HCT116 (cell line): ENCODE measurements around the gene RPS17. TPM values are rescaled to one million over a fixed set of nuclear protein-coding genes. Genes with fewer than 3 reads are reported as not detected.
A peak's percentile ranks its signal among the peaks of the same experiment; 100 is the strongest.

ENCODE experiments used
- ATAC-seq: fragments of 200-7000 bp; cut with Tn5 transposase; 2 replicates; pipeline ENCODE4 v1.9.1; 2020; ENCODE audit warnings: mild to moderate bottlenecking, moderate library complexity
- BruUV-seq: library from RNA; stranded (reverse); fragments of 400-500 nt; replicated peaks from 2 replicates; lab custom pipeline; 2021; lab: Mats Ljungman, UMichigan
- CTCF ChIA-PET: fragments of 300-600 bp; sonication (Branson Sonifier 250); formaldehyde crosslinking; loops from one replicate; lab custom pipeline; 2021; ENCODE audit warnings: antibody characterized with exemption; lab: Charles Lee
- POLR2A ChIA-PET: fragments of 300-600, 350-600 bp; sonication (Branson Sonifier 250); formaldehyde crosslinking; loops from one replicate; lab custom pipeline; 2021; ENCODE audit warnings: antibody characterized with exemption; lab: Charles Lee
- RAD21 ChIA-PET, 2 experiments: fragments of 300-600 bp; sonication (Branson Sonifier 250); formaldehyde crosslinking; loops; one replicate each; lab custom pipeline; 2023; ENCODE audit warnings: low total read pairs in 2 of 2; ENCODE audit not compliant: uncharacterized antibody in 2 of 2, unreplicated experiment in 2 of 2, low non-redundant PET in 1 of 2; lab: Charles Lee
- DNase-seq: peaks from one replicate; pipeline ENCODE4 v3.0.0-alpha.2; 2010; ENCODE audit warnings: low read depth, low spot score
- H2AFZ ChIP-seq: fragments of 200-600 bp; shearing (Covaris generic), sonication (generic); 2 replicates; pipeline ENCODE4 v1.6.1; 2017; ENCODE audit warnings: low read depth, mixed run types, mixed read lengths, antibody characterized with exemption, low read length; ENCODE audit not compliant: poor library complexity, severe bottlenecking
- H3K27ac ChIP-seq: 2 replicates; pipeline ENCODE4 v1.5.1; 2012; ENCODE audit warnings: low read depth, low read length
- H3K27me3 ChIP-seq: fragments of 200-600 bp; sonication (generic); 2 replicates; pipeline ENCODE4 v1.6.1; 2016; ENCODE audit warnings: mixed run types, low read length, mixed read lengths; ENCODE audit not compliant: insufficient read depth
- H3K36me3 ChIP-seq, 2 experiments: fragments of 200-500 bp in 1 of 2; fragments of 200-600 bp in 1 of 2; sonication (Bioruptor generic) in 1 of 2; sonication (generic) in 1 of 2; 2 replicates each; pipeline versions ENCODE4 v1.5.1 to v1.6.1; 2014 to 2016; ENCODE audit warnings: low read length in 2 of 2, inconsistent platforms in 1 of 2, mixed read lengths in 1 of 2, mixed run types in 1 of 2; ENCODE audit not compliant: insufficient read depth in 2 of 2, control insufficient read depth in 1 of 2
- H3K4me1 ChIP-seq, 2 experiments: fragments of 200-600 bp in 1 of 2; sonication (generic) in 1 of 2; 2 replicates each; pipeline versions ENCODE4 v1.5.1 to v1.6.1; 2012 to 2017; ENCODE audit warnings: low read length in 2 of 2, inconsistent platforms in 1 of 2, mild to moderate bottlenecking in 1 of 2, mixed read lengths in 1 of 2, mixed run types in 1 of 2, moderate library complexity in 1 of 2; ENCODE audit not compliant: insufficient read depth in 2 of 2, control insufficient read depth in 1 of 2
- H3K4me2 ChIP-seq: fragments of 200-600 bp; sonication (generic); 2 replicates; pipeline ENCODE4 v1.6.1; 2017; ENCODE audit warnings: mixed run types, low read length, mixed read lengths
- H3K4me3 ChIP-seq, 2 experiments: fragments of 200-600 bp in 1 of 2; sonication (generic) in 1 of 2; replicated peaks in 1 of 2; 2 replicates each; pipeline ENCODE4 v1.5.1; 2011 to 2016; ENCODE audit warnings: low read length in 2 of 2, control low read depth in 1 of 2, low read depth in 1 of 2, mild to moderate bottlenecking in 1 of 2, mixed read lengths in 1 of 2, mixed run types in 1 of 2
- H3K79me2 ChIP-seq: fragments of 200-600 bp; sonication (generic); 2 replicates; pipeline ENCODE4 v1.6.1; 2017; ENCODE audit warnings: mild to moderate bottlenecking, mixed run types, low read length, moderate library complexity, mixed read lengths; ENCODE audit not compliant: insufficient read depth
- H3K9ac ChIP-seq: fragments of 200-600 bp; sonication (generic); 2 replicates; pipeline ENCODE4 v1.6.1; 2016; ENCODE audit warnings: low read length, mixed read lengths
- H3K9me2 ChIP-seq: fragments of 200-600 bp; sonication (generic), shearing (Covaris generic); 2 replicates; pipeline ENCODE4 v1.6.1; 2017; ENCODE audit warnings: mixed run types, mild to moderate bottlenecking, moderate library complexity; ENCODE audit not compliant: insufficient read depth
- H3K9me3 ChIP-seq, 2 experiments: fragments of 200-500 bp in 1 of 2; fragments of 200-600 bp in 1 of 2; sonication (Bioruptor generic) in 1 of 2; sonication (generic) in 1 of 2; 2 replicates each; pipeline ENCODE4 v1.6.1; 2014 to 2017; ENCODE audit warnings: low read length in 2 of 2, mixed read lengths in 2 of 2, inconsistent platforms in 1 of 2, low read depth in 1 of 2, mild to moderate bottlenecking in 1 of 2, mixed run types in 1 of 2, moderate library complexity in 1 of 2; ENCODE audit not compliant: control insufficient read depth in 1 of 2, insufficient read depth in 1 of 2
- H4K20me1 ChIP-seq: fragments of 200-600 bp; sonication (generic), shearing (Covaris generic); 2 replicates; pipeline ENCODE4 v1.6.1; 2017; ENCODE audit warnings: mixed run types, mild to moderate bottlenecking, moderate library complexity; ENCODE audit not compliant: insufficient read depth
- ELF1 ChIP-seq: IDR thresholded peaks from 2 replicates; pipeline ENCODE4 v1.6.1; 2012; ENCODE audit warnings: low read depth, borderline replicate concordance
- EZH2 ChIP-seq: fragments of 200-600 bp; sonication (generic); IDR thresholded peaks from 2 replicates; pipeline ENCODE4 v1.6.1; 2017; ENCODE audit warnings: antibody characterized with exemption, mixed run types
- JUND ChIP-seq: IDR thresholded peaks from 2 replicates; pipeline ENCODE4 v1.6.1; 2012
- POLR2A ChIP-seq: IDR thresholded peaks from 2 replicates; pipeline ENCODE4 v1.7.0; 2011; ENCODE audit warnings: borderline replicate concordance; ENCODE audit not compliant: insufficient read depth, insufficient read length; ENCODE audit errors: extremely low read depth
- POLR2AphosphoS5 ChIP-seq: IDR thresholded peaks from 2 replicates; pipeline ENCODE4 v1.6.1; 2011; ENCODE audit warnings: mild to moderate bottlenecking, low read depth, low read length, moderate library complexity
- RAD21 ChIP-seq: IDR thresholded peaks from 2 replicates; pipeline ENCODE4 v1.6.1; 2012; ENCODE audit warnings: low read depth, mild to moderate bottlenecking
- SIN3A ChIP-seq: IDR thresholded peaks from 2 replicates; pipeline ENCODE4 v1.6.1; 2012; ENCODE audit warnings: low read depth
- TCF7L2 ChIP-seq: IDR thresholded peaks from 2 replicates; pipeline ENCODE4 v1.7.0; 2011; ENCODE audit warnings: borderline replicate concordance, inconsistent platforms; ENCODE audit not compliant: insufficient read depth, insufficient read length; ENCODE audit errors: extremely low read depth
- YY1 ChIP-seq: IDR thresholded peaks from 2 replicates; pipeline ENCODE4 v1.6.1; 2011; ENCODE audit warnings: low read length, low read depth, moderate library complexity, mild to moderate bottlenecking; ENCODE audit not compliant: insufficient replicate concordance; ENCODE audit errors: extremely low read depth
- ZFX ChIP-seq: fragments of 450-650 bp; IDR thresholded peaks from 2 replicates; pipeline ENCODE4 v1.6.1; 2017
- ZNF274 ChIP-seq: fragments of 200-500 bp; sonication (Bioruptor generic); IDR thresholded peaks from 2 replicates; pipeline ENCODE4 v1.6.1; 2014; ENCODE audit warnings: mild to moderate bottlenecking, low read depth, low read length, inconsistent platforms
- intact Hi-C: fragments of 100-400 bp; cut with micrococcal nuclease; formaldehyde crosslinking; loops from 2 replicates; pipeline ENCODE4 v1.10.0; 2022
- total RNA-seq: library from RNA; stranded (reverse); gene quantifications from one replicate; pipeline ENCODE4 v1.2.1, GENCODE V29; 2021; ENCODE audit not compliant: unreplicated experiment
- TF ChIP-seq, protein P1 (sequence below): IDR thresholded peaks from 2 replicates; pipeline ENCODE4 v1.6.1; 2011; ENCODE audit warnings: mild to moderate bottlenecking, low read length, moderate library complexity; ENCODE audit not compliant: insufficient replicate concordance; ENCODE audit errors: extremely low read depth
- TF ChIP-seq, protein P2 (sequence below), 3 experiments: fragments of 200-600 bp in 1 of 3; sonication (generic) in 1 of 3; IDR thresholded peaks in 2 of 3; conservative IDR thresholded peaks in 1 of 3; 2 replicates each; pipeline ENCODE4 v1.5.1; 2012 to 2017; ENCODE audit warnings: low read depth in 2 of 3, low read length in 2 of 3, antibody characterized with exemption in 1 of 3, borderline replicate concordance in 1 of 3, control low read depth in 1 of 3, mild to moderate bottlenecking in 1 of 3, mixed read lengths in 1 of 3, mixed run types in 1 of 3, moderate library complexity in 1 of 3; ENCODE audit not compliant: insufficient read depth in 1 of 3
- TF ChIP-seq, protein P3 (sequence below): IDR thresholded peaks from 2 replicates; pipeline ENCODE4 v1.6.1; 2012

RPS17 gene
- total RNA-seq, 1 experiment from 2014 or later, result 2,385 TPM

DNA sequence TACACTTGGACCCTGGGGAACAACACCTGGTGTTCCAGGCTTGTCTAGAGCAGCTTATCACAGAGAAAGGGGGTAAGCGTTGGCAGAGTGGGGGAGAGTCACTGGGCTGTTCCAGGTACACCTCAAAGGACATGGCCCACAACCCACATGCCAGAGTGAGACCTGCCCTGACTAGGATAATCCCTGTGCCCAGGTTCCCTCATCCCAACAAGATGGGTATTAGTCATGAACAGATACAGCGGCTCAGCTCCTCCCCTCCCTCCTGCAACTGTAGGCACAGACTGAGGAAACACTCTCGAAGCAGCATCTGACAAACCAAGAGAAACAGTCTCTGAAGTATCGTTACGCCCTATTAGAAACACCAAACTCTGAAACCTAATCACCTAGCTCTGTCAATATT is 32.1 kb upstream of the RPS17 start (continued):
- TF ChIP-seq, protein P1, sequence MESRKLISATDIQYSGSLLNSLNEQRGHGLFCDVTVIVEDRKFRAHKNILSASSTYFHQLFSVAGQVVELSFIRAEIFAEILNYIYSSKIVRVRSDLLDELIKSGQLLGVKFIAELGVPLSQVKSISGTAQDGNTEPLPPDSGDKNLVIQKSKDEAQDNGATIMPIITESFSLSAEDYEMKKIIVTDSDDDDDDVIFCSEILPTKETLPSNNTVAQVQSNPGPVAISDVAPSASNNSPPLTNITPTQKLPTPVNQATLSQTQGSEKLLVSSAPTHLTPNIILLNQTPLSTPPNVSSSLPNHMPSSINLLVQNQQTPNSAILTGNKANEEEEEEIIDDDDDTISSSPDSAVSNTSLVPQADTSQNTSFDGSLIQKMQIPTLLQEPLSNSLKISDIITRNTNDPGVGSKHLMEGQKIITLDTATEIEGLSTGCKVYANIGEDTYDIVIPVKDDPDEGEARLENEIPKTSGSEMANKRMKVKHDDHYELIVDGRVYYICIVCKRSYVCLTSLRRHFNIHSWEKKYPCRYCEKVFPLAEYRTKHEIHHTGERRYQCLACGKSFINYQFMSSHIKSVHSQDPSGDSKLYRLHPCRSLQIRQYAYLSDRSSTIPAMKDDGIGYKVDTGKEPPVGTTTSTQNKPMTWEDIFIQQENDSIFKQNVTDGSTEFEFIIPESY, result no peak

DNA sequence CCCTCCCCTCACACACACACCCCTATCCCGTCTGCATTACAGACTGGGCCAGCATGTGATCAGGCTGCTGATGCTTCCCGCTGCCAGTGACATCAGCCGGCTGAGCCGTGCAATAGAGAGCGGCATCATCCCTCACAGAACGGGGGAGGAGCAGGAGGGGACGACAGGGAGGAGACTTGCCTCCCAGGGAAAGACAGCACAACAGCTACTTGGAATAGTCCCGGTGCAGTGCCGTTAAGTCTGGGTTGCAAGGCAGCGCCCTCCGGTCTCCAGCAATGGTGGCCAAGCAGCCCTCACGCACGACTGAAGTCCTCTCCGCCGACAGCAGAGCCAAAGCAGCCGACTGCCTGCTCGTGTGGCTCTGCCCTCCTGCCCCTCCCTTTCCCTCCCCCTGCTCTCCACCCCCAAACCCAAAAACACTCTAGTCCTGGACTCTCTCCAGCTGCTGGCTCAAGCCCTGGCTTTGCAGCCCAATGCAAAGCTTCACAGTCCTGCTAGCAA is 31.5 kb upstream of the RPS17 start:
- Histone ChIP-seq H3K79me2 (no peaks in the 10 kb centered on the region), H3K9ac (no peak overlapping the region), H3K4me2 (no peak overlapping the region), H3K27ac (no peak overlapping the region), H3K36me3 (no peaks in the 10 kb centered on the region), H3K4me1 (no peaks in the 10 kb centered on the region), H3K9me2 (no peaks in the 10 kb centered on the region), H3K9me3 (no peaks in the 10 kb centered on the region), H4K20me1 (no peaks in the 10 kb centered on the region), H3K4me3 (no peak overlapping the region), H3K27me3 (peaks cover 10% of the 10 kb centered on the region; the same call in 1 of the 2 replicates), H2AFZ (no peak overlapping the region)
- CTCF ChIA-PET, result no interaction called here
- ATAC-seq (peak; percentile 42; the same call in 1 of the 2 replicates), DNase-seq (no peak)
- POLR2A ChIA-PET, result no interaction called here
- no TSS peak for BruUV-seq
- RAD21 ChIA-PET, result no interaction called here
- intact Hi-C loops, result no loop called here
- no peak for TF ChIP-seq ELF1
- no peak for TF ChIP-seq JUND
- no peak for TF ChIP-seq POLR2A
- TF ChIP-seq, protein P1, result no peak
- TF ChIP-seq YY1, result no peak
- no peak for TF ChIP-seq ZFX
- TF ChIP-seq, protein P2, sequence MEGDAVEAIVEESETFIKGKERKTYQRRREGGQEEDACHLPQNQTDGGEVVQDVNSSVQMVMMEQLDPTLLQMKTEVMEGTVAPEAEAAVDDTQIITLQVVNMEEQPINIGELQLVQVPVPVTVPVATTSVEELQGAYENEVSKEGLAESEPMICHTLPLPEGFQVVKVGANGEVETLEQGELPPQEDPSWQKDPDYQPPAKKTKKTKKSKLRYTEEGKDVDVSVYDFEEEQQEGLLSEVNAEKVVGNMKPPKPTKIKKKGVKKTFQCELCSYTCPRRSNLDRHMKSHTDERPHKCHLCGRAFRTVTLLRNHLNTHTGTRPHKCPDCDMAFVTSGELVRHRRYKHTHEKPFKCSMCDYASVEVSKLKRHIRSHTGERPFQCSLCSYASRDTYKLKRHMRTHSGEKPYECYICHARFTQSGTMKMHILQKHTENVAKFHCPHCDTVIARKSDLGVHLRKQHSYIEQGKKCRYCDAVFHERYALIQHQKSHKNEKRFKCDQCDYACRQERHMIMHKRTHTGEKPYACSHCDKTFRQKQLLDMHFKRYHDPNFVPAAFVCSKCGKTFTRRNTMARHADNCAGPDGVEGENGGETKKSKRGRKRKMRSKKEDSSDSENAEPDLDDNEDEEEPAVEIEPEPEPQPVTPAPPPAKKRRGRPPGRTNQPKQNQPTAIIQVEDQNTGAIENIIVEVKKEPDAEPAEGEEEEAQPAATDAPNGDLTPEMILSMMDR (IDR thresholded peaks at IDR 0.05 in 2 of 3, conservative IDR thresholded peaks at IDR 0.05 in 1 of 3; ENCODE audit: borderline replicate concordance in 1 of 3, insufficient read depth in 1 of 3, low read depth in 2 of 3, low read length in 2 of 3), result no peak
- no peak for TF ChIP-seq RAD21
- no peak for TF ChIP-seq ZNF274
- TF ChIP-seq POLR2AphosphoS5, result no peak
- TF ChIP-seq SIN3A, result no peak
- no peak for TF ChIP-seq TCF7L2
- no peak for TF ChIP-seq EZH2
- TF ChIP-seq, protein P3, sequence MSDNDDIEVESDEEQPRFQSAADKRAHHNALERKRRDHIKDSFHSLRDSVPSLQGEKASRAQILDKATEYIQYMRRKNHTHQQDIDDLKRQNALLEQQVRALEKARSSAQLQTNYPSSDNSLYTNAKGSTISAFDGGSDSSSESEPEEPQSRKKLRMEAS, result no peak
